Measurements from ENCODE around the gene ADAMTS17.
"Not testable (repeated sequence)": the region's sequence is repeated elsewhere in the genome, so short reads cannot be mapped to it uniquely, and the experiment has no call there.

ADAMTS17 gene

DNA sequence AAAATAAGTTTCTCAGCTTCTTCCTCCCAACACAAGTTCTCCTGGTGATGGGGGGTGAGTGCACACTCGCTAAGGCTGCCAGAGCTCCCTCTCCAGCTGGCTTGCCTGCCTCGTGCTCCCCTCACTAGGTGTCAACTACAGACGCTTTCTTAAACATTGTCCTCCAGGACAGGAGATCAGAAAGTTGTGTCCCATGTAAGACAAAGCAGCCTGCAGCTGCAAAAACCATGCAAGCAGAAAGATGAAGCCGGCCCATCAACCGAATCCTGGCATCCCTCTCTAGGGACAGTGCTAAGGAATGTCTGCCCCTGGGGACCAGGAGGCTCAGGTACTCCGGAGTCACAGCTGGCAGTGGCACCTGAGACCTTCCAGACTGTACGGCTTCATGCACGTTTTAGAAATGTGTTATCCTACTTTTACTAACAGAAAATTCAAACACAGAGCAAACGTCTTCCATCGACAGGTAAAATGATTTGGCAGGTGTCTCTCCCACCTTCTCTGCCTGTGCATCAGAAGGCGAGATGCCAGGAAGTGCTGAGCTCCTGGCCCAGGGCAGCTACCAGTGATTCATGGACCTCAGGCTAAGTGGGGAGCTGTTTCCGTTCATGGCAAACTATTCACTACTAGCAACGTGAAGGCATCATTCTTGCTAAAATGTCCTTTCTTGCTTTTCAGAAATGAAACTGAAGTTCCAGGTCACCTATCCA lies 246.1 kb downstream of the ADAMTS17 start:
- no peak for TF ChIP-seq CTCF (IDR thresholded peaks at IDR 0.05; ENCODE audit: borderline replicate concordance, insufficient read depth, low read depth, low read length)
- no peak overlapping the region for H3K4me3 ChIP-seq (ENCODE audit: low read depth, low read length)

DNA sequence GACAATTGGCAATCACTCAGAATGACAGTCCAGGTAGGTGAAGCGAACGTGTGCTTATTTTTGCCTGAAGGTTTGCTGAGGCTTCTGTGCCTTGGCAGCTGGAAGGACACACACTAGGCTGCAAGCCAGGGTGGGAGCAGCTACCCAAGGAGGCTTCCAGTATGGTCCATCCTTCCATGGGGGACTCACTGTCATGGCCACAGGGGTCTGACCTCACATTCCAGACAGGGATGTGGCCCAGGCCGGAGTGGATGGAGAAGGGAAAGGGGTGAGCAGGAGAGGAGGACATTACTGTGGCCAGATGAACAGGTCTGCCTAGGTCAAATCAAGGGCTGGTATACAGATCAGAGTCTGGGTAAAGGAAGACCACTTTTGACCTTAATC lies 247.7 kb downstream of the ADAMTS17 start:
- TF ChIP-seq CTCF (IDR thresholded peaks at IDR 0.05; ENCODE audit: borderline replicate concordance, insufficient read depth, low read depth, low read length) = no peak
- H3K4me3 ChIP-seq (ENCODE audit: low read depth, low read length) = no peak overlapping the region

GRCh38 chr15:100093211-100094126 lies 248.3 kb downstream of the ADAMTS17 start:
- no peak overlapping the region for H3K4me3 ChIP-seq (ENCODE audit: low read depth, low read length)
- TF ChIP-seq CTCF (IDR thresholded peaks at IDR 0.05; ENCODE audit: borderline replicate concordance, insufficient read depth, low read depth, low read length) = no peak

GRCh38 chr15:100092034-100092433 lies 249.7 kb downstream of the ADAMTS17 start:
- no peak for TF ChIP-seq CTCF (IDR thresholded peaks at IDR 0.05; ENCODE audit: borderline replicate concordance, insufficient read depth, low read depth, low read length)
- no peak overlapping the region for H3K4me3 ChIP-seq (ENCODE audit: low read depth, low read length)

DNA sequence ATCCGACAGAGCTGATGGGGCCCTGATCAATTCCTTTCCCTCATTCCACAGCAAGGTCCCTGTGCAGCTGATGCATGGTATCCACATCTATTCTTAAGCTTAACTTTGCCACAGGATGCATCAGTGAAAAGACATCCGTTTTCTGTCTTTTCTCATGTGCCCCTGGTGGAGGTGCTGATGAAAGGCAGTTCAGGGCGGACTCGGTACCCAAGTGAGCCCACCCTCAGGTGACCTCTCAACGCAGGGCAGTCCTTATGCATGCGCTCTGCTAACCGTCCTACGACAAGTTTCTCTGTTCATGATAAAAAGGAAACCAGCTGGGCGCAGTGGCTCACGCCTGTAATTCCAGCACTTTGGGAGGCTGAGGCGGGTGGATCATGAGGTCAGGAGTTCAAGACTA lies 251.4 kb downstream of the ADAMTS17 start:
- no peak overlapping the region for H3K4me3 ChIP-seq (ENCODE audit: low read depth, low read length)
- no peak for TF ChIP-seq CTCF (IDR thresholded peaks at IDR 0.05; ENCODE audit: borderline replicate concordance, insufficient read depth, low read depth, low read length)

DNA sequence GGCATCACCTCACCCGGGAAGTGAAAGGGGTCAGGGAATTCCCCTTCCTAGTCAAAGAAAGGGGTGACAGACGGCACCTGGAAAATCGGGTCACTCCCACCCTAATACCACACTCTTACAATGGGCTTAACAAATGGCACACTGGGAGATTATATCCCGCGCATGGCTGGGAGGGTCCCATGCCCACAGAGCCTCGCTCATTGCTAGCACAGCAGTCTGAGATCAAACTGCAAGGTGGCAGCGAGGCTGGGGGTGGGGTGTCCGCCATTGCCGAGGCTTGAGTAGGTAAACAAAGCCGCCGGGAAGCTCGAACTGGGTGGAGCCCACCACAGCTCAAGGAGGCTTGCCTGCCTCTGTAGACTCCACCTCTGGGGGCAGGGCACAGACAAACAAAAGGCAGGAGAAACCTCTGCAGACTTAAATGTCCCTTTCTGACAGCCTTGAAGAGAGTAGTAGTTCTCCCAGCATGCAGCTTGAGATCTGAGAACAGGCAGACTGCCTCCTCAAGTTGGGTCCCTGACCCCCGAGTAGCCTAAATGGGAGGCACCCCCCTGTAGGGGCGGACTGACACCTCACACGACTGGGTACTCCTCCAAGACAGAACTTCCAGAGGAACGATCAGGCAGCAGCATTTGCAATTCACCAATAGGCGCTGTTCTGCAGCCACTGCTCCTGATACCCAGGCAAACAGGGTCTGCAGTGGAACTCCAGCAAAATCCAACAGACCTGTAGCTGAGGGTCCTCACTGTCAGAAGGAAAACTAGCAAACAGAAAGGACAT lies 257.5 kb downstream of the ADAMTS17 start:
- H3K4me3 ChIP-seq (ENCODE audit: low read depth, low read length) = not testable (repeated sequence)

DNA sequence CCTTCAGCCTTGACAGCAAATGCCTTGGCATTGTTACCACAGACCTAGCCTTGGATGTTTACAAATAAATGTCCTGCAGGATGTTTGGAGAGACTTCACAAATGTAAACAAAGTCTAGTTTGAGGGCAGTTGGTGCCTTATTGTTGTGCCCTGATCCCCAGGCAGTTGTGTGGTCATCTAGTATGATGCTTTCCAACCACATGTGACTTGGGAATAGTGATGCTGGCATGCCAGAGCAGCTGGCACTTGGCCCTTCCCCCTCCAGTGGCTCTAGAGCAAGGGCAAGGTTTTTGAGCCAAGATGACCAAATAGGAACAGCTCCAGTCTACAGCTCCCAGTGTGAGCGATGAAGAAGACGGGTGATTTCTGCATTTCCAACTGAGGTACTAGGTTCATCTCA lies 258.2 kb downstream of the ADAMTS17 start:
- TF ChIP-seq CTCF (IDR thresholded peaks at IDR 0.05; ENCODE audit: borderline replicate concordance, insufficient read depth, low read depth, low read length) = no peak
- H3K4me3 ChIP-seq (ENCODE audit: low read depth, low read length) = no peak overlapping the region

Data from GM12875 (cell line).